GM10266 (cell line): Measurements from ENCODE around the gene TUBB4B.
"Not testable (repeated sequence)": the region's sequence is repeated elsewhere in the genome, so short reads cannot be mapped to it uniquely, and the experiment has no call there.

ENCODE experiments used
- DNase-seq: peaks from one replicate; pipeline ENCODE4 v3.0.0; 2012; ENCODE audit errors: extremely low spot score
- TF ChIP-seq, protein P1 (sequence below): IDR thresholded peaks from 2 replicates; pipeline ENCODE4 v1.5.1; 2012; ENCODE audit warnings: mild to moderate bottlenecking, low read depth; ENCODE audit not compliant: control insufficient read depth, insufficient read depth; ENCODE audit errors: missing control alignments

TUBB4B gene

DNA sequence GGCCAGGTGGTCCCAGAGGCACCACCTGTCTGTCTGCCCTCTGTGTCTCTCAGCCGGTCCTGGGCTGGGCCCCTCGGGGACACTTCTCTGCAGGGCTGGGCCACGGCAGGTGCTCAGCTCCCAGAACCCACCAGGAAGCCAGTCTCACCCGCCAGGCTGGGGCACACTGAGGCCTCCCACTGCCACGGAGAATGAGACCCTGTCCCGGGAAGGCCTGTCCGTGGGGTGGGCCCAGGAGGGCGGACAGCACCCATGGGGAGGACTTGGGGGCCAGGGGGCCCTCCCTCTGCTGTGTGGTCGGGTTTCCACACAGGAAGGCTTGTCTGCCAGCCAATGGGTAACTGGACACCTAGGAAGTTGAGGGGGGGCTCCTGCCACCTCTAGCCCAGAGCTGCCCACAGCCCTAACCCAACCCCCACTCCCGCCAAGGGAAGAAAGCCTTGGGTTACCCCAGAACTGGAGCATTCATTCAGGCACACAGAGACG, 4.1 kb upstream of the TUBB4B start:
- DNase-seq, result no peak
- TF ChIP-seq, protein P1, sequence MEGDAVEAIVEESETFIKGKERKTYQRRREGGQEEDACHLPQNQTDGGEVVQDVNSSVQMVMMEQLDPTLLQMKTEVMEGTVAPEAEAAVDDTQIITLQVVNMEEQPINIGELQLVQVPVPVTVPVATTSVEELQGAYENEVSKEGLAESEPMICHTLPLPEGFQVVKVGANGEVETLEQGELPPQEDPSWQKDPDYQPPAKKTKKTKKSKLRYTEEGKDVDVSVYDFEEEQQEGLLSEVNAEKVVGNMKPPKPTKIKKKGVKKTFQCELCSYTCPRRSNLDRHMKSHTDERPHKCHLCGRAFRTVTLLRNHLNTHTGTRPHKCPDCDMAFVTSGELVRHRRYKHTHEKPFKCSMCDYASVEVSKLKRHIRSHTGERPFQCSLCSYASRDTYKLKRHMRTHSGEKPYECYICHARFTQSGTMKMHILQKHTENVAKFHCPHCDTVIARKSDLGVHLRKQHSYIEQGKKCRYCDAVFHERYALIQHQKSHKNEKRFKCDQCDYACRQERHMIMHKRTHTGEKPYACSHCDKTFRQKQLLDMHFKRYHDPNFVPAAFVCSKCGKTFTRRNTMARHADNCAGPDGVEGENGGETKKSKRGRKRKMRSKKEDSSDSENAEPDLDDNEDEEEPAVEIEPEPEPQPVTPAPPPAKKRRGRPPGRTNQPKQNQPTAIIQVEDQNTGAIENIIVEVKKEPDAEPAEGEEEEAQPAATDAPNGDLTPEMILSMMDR, result no peak

DNA sequence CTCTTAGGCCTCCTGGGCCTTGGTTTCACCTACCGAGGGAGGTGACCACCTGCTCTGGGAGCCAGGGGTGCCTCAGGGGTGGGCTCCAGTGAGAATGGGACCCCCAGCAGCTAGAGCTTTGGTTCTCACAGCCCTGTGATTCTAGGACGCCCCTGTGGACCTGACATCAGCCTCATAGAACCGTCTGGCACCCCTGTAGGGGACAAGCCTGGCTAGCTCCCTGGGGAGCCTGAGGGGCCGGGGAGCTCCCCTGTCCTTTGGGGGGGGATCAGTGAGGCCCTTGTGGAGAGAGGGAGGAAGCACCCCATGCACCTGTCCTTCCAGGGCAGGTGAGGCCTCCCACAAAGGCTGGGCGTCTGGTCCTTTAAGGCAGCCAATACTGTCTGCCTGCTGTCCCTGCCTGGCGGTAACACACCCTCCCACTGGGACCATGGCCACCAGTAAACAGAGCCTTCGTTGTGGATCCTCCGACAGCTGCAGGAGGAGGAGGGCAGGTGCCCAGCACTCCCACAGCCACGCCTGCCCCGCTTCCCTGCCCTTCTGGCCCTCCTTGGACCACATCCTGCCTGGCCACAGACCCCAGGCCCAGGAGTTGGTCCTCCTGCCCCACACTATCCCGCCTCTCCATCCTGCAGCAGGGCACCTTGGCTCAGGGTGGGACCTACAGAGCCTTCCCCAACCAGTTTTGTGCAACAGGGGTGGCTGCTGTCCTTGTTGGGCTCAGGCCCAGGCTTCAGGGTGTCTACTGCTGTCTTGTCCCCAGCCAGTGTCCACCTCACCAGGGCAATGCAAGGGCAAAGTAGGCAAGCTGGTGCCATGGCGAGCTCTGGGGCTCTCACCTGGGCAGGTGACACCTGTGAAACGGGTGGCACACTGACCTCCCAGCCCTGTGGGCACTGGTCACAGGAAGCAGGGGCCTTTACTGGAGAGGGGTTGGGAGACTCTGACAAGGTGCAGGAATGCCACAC, 3.0 kb upstream of the TUBB4B start:
- TF ChIP-seq, protein P1, result no peak
- no peak for DNase-seq

DNA sequence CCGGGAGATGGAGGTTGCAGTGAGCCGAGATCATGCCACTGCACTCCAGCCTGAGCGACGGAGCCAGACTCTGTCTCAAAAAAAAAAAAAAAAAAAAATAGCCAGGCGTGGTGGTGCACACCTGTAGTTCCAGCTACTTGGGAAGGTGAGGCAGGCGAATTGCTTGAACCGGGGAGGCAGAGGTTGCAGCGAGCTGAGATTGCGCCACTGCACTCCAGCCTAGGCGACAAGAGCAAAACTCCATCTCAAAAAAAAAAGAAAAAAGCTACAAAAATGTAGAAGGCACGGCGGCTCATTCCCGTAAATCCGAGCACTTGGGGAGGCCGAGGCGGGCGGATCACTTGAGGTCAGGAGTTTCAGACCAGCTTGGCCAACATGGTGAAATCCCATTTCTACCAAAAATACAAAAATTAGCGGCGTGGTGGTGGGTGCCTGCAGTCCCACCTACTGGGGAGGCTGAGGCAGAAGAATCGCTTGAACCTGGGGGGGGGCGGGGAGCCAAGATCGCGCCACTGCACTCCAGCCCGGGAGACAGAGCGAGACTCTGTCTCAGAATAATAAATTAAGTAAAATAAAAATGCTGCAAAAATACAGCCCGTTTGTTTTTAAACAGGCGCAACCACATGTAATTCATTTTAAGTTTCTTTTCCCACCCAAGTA, 1.4 kb upstream of the TUBB4B start:
- not testable (repeated sequence) for DNase-seq

DNA sequence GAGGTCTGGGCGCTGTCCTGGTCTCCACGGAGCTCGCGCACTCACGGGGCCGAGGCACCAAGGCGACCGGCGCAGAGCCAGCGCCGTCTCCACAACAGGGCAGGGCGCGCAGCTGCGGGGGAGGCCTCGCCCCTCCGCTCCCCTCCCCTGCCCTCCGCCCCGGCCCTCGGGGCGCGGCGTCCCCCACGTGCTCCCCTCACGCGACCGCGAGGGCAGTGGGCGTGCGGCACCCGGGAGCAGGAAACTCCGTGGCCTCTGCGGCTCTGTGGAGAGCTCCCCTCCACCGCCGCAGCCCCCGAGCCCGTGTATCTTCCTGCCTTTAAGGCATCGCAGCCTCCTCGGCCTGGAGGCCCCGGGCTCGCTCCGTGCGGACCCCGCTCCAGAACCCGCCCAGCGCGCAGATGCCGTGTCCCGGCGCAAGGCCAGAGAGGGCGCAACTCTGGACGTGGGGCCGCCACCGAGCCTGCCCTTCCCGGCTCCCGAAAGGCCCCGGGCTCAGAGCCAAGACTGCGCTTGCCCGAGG, 708 bp upstream of the TUBB4B start:
- TF ChIP-seq, protein P1, result peak; percentile 31
- DNase-seq, result peak; percentile 79

DNA sequence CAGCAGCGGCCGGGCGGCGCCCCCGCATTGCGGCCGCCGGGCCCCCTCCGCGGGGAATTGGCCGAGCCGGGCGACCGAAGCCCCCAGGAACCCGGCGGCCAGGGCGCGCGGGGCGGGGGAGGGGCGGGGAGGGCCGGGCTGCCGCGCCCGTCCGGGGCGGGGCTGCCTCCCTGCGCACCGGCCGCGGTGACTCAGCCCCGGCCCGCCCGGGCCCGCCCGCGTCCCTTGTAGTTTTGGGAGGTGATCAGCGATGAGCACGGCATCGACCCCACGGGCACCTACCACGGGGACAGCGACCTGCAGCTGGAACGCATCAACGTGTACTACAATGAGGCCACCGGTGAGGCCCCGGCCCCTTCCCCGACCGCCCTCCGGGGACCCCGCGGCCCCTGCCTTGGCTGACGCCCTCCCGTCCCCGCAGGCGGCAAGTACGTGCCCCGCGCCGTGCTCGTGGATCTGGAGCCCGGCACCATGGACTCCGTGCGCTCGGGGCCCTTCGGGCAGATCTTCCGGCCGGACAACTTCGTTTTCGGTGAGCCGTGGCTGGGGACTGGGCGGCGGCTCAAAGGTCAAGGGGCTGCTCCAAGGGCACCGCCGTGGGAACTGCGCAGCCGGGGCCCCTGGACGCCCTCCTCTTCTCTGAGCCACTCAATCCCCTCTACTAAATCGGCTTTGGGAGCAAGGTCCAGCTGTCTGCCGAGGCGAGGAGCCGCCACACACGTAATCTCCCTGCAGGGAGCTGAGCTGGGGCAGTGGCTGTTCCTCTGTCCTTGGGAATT, 592 bp downstream of the TUBB4B start:
- peak; percentile 78 for DNase-seq
- TF ChIP-seq, protein P1, result no peak

DNA sequence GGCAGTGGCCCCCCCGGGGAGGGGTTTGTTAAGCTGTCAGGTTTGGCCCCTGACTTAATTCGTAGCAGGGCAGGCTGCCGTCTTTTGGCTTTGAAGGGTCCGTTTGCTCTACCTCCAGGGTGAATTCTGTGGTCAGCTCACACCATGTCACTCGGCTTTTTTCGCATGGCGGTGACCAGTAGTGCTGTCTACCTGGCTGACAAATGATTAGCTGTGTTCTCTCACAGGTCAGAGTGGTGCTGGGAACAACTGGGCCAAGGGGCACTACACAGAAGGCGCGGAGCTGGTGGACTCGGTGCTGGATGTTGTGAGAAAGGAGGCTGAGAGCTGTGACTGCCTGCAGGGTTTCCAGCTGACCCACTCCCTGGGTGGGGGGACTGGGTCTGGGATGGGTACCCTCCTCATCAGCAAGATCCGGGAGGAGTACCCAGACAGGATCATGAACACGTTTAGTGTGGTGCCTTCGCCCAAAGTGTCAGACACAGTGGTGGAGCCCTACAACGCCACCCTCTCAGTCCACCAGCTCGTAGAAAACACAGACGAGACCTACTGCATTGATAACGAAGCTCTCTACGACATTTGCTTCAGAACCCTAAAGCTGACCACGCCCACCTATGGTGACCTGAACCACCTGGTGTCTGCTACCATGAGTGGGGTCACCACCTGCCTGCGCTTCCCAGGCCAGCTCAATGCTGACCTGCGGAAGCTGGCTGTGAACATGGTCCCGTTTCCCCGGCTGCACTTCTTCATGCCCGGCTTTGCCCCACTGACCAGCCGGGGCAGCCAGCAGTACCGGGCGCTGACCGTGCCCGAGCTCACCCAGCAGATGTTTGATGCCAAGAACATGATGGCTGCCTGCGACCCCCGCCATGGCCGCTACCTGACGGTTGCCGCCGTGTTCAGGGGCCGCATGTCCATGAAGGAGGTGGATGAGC, 1.4 kb downstream of the TUBB4B start:
- TF ChIP-seq, protein P1, result no peak
- DNase-seq, result no peak

DNA sequence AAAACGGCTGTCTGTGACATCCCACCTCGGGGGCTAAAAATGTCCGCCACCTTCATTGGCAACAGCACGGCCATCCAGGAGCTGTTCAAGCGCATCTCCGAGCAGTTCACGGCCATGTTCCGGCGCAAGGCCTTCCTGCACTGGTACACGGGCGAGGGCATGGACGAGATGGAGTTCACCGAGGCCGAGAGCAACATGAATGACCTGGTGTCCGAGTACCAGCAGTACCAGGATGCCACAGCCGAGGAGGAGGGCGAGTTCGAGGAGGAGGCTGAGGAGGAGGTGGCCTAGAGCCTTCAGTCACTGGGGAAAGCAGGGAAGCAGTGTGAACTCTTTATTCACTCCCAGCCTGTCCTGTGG, 2.2 kb downstream of the TUBB4B start:
- DNase-seq, result not testable (repeated sequence)
